Globus pallidus (tissue), 1 donor: Measurements from ENCODE around the gene GCC2.
"Not testable (repeated sequence)": the region's sequence is repeated elsewhere in the genome, so short reads cannot be mapped to it uniquely, and the experiment has no call there.

Experiments
- DNase-seq: peaks from one replicate; pipeline ENCODE4 v3.0.0-alpha.2; 2015; ENCODE audit warnings: low spot score

Gene GCC2

DNA sequence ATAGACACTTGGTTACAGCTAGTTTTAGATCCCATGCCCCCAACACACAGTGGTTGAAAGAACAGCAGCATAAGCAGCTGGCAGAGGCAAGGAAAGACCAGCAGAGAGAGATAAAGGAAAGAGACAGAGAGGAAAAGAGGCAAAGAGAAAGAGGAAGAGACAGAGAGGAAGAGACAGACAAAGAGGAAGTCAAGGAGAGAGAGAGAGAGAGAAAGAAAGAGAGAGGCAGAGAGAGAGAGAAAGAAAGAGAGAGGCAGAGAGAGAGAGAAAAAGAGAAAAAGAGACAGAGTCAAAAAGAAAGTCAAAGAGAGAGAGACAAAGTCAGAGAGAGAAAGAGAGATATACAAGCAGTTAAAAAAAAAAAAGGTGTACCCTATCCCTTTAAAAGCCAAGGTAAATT is 76.3 kb downstream of the GCC2 start:
- DNase-seq = not testable (repeated sequence)

- DNase-seq = no peak
These were observed 82.7 kb downstream of the GCC2 start for GRCh38 chr2:108531674-108532055.

DNA sequence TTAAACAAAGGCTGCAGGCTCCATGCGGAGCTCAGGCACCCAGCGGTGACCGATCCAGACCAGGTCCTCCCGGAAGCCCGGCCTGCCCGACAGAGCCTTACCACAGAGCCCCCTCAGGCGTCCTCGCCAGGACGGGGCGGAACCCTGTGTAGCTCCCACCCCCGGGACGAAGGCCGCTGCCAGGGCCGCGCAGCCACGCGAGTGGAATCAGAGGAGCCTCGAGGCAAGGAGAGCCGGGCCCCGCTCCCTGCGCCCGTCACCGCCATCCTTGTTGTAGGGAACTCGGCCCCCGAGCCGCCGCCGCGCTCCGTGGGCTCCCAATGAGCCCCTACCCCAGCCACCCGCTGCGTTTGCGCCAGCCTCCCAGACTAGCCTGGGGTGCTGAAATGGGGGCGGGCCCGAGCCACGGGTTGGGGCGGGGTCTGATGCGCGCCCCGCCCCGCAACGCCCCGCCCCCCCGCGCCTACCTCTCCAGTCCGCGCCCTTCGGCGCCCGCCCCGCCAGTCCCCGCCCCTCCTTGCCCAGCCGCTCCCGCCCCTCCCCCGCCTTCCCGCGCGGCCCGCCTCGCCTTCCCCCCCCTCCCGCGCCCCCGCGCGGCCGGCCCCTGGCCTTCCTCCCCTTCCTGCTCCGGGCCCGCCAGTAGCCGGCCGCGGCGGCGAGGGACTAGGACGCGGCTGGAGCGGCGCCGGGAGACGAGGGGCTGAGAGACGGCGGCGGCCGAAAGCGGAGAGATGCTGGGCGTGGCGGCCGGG is 85.0 kb downstream of the GCC2 start, which contains the start of gene LIMS1:
LIMS1 (plus strand) TSS at position 639 of the 752 bp plus-strand sequence; CDS start at position 732, 93 bp downstream.
- peak; percentile 89 for DNase-seq

DNA sequence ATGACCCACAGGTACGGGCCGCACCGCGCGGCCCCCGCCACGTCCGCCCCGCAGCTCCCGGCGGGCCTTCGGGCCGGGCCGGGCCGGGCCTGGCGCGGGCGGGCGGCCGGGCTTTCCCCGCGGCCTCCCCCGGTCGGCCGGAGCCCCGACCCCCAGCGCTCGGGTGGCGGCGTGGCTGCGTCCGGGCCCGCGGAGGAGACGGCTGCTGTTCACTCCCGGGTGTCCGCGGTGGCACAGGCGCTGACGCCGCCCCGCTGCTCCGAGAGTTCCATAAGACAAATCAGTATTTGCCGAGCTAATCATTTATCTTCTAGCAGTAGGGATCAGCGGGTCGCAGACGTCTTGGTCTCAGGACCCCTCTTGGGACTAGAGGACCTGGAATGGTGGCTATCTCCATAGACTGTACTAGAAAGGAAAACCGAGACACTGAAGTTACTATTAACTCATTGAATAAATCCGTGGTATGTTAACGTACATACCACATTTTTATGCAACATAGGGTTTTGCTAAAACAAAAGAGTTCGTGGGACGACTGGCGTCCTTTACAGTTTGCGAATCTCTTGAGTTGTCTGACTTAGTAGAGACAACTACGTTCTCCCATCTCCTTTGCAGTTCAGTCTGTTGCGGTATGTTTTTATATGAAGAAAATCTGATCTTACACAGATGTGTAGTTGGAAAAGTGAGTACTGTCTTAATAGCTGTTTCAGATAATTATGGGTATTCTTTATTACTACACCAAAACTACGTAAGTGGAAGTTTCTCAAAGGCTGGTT is 85.8 kb downstream of the GCC2 start:
- DNase-seq = peak; percentile 47

- peak; percentile 52 for DNase-seq
These were observed 86.3 kb downstream of the GCC2 start for GRCh38 chr2:108535357-108535631.

DNA sequence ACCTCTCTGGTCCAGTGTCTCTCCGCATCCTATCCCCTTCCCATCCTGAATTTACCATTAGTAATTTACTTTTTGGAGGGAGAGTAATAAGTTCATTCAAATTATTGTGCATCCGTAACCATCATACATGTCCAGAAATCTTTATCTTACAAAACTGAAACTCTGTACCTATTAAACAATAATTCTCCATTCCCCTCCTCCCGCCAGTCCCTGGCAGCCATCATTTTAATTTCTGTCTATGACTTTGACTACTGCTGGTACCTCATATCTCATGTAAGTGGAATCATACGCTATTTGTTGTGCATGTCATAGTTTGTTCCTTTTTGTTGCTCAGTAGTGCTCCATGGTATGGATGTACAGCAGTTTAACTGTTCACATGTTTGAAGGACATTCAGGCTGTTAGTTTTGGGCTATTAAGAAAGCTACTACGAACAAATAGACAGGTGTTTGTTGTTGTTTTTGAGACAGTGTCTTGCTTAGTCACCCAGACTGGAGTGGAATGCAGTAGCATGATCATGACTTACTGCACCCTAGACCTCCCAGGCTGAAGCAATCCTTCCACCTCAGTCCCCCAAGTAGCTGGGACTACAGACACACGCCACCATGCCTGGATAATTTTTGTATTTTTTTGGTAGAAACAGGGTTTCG is 87.3 kb downstream of the GCC2 start:
- no peak for DNase-seq

DNA sequence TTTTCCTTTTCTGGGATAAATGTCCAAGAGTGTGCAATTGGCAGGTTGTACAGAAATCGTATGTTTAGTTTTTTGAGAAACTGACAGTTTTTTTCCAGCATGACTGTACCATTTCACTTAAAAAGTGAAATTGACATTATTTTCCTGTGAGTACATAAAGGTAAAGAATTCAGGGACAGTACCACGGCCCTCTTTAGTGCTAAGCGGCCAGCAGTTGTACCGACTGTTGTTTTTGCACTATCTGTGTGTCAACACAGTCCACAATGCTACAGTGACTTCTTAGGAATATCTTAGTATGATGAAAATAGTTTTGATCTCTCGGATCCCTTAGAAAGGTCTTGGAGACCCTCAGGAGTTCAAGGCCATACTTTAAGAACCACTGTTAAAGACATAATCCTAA is 87.9 kb downstream of the GCC2 start:
- DNase-seq = no peak

DNA sequence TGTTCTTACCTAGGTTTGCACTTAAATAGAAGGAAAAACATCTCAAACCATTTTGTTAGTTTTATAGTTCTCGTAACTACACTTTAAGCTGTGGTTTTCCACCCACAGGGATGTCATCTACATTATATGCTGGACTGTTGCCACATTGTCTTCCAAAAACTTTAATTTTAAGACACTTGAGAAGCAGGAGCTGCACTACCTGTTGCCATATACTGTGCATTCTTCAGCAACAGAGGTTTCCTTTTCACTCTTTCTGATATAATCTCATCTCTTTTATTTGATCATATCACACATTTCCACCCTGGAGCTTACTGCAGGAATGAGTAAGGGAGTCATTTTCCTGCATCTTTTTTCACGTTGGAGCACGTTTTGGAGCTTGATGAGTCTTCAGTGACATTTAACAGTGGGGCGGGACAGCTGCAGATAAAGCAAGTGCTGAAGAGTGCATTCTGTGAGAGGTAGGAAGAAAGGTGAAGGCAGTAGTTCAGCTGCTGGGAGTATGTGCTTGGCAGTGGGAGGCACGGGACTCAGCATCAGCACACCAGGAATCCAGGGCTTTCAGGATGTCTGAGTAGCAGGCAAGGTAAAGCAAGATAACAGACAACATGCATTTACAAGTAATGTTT is 89.1 kb downstream of the GCC2 start:
- DNase-seq = no peak

DNA sequence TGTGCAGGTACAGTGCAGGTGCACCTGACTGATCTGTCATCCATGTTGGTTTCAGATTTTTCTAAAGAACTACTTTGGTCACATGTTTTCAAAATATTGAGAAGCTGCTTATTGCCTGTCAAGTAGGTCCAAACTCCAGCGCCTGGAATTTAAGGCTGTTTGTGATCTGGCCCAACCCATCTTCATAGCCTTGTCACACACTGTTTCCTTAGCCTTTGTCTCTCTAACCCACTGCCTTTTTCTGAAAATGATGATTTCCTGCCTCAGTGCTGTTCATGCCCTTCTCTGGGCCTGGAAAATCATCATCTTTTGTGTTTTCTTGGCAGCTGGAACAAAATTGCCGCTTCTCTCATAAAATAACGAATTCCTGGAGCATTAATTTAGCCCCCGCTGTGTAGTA is 92.4 kb downstream of the GCC2 start:
- DNase-seq = no peak

- DNase-seq = no peak
These were observed 93.1 kb downstream of the GCC2 start for GRCh38 chr2:108542071-108542470.

GRCh38 chr2:108547606-108548005 is 98.6 kb downstream of the GCC2 start:
- DNase-seq = no peak

- DNase-seq = no peak
These were observed 99.4 kb downstream of the GCC2 start for GRCh38 chr2:108548208-108549003.

DNA sequence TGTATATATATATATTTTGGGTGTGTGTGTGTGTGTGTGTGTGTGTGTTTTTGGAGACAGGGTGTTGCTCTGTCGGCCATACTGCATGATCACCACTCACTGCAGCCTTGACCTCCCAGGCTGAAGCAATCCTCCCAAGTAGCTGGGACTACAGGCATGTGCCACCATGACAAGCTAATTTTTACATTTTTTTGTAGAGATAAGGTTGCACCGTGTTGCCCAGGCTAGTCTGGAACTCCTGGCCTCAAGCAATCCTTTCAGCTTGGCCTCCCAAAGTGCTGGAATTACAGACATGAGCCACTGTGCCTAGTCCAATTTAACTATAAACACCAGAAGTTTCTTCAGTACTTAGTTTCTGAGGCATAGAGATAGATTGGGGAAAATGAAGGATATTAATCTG is 103.6 kb downstream of the GCC2 start:
- DNase-seq = no peak

- DNase-seq = peak; percentile 55
These were observed 104.4 kb downstream of the GCC2 start for GRCh38 chr2:108553209-108553919.

DNA sequence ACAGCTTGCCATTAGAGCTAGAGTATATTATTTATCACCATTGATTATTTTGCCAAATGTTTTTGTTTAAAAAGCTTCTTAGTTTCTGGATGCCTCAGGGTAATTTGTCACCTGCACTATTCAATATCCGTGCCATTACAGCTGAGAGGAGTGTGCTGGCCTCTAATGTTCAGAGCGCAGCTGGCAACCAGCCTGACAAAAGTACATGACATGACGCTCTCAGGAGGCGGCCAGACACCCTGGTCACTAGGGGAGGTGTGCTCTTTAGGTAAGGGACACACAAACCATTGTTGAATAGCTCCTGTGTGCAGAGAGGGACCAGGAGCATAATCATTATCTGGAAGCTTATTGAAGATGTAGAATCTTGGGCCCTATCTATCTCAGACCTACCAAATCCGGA is 105.5 kb downstream of the GCC2 start:
- no peak for DNase-seq

- DNase-seq = no peak
These were observed 106.6 kb downstream of the GCC2 start for GRCh38 chr2:108555572-108555971.

- DNase-seq = not testable (repeated sequence)
These were observed 107.6 kb downstream of the GCC2 start for GRCh38 chr2:108556581-108556980.
